IMR-90 (cell line): ENCODE results near the gene PTCSC3. TPM values are rescaled to one million over a fixed set of nuclear protein-coding genes. Genes with fewer than 3 reads are reported as not detected.

Experiments used
- ATAC-seq: fragments of 200-7000 bp; cut with Tn5 transposase; 2 replicates; pipeline ENCODE4 v1.9.1; 2020; ENCODE audit warnings: low read depth, mild to moderate bottlenecking, moderate library complexity
- BruUV-seq: library from RNA; stranded (reverse); fragments of 400-500 nt; replicated peaks from 2 replicates; lab custom pipeline; 2021; lab: Mats Ljungman, UMichigan
- CTCF ChIA-PET: fragments of 300-600 bp; formaldehyde crosslinking; extraction: SDS; loops from one replicate; lab custom pipeline; 2021; ENCODE audit warnings: antibody characterized with exemption; lab: Yijun Ruan, JAX
- POLR2A ChIA-PET: fragments of 300-600 bp; sonication (Branson Sonifier 250); formaldehyde crosslinking; loops from one replicate; lab custom pipeline; 2022; ENCODE audit warnings: antibody characterized with exemption; ENCODE audit not compliant: unreplicated experiment; lab: Charles Lee
- DNase-seq: peaks from one replicate; pipeline ENCODE4 v3.0.0; 2013
- H2AFZ ChIP-seq: replicated peaks from 2 replicates; pipeline ENCODE3; 2013; ENCODE audit warnings: low read length, mild to moderate bottlenecking; ENCODE audit not compliant: poor library complexity
- H2AK5ac ChIP-seq: 2 replicates; pipeline ENCODE4 v1.6.1; 2013; ENCODE audit warnings: low read depth, low read length, inconsistent platforms
- H2AK9ac ChIP-seq: replicated peaks from 2 replicates; pipeline ENCODE3; 2013; ENCODE audit warnings: mild to moderate bottlenecking, low read depth, low read length, moderate library complexity; ENCODE audit not compliant: poor library complexity
- H2BK120ac ChIP-seq: 2 replicates; pipeline ENCODE4 v1.6.1; 2013; ENCODE audit warnings: low read depth, low read length, inconsistent platforms
- H2BK15ac ChIP-seq: 3 replicates; pipeline ENCODE4 v1.6.1; 2013; ENCODE audit warnings: low read depth, low read length, inconsistent platforms
- H2BK20ac ChIP-seq: 2 replicates; pipeline ENCODE4 v1.6.1; 2013; ENCODE audit warnings: low read depth, mild to moderate bottlenecking, inconsistent platforms, low read length, moderate library complexity
- H2BK5ac ChIP-seq: 2 replicates; pipeline ENCODE4 v1.6.1; 2013; ENCODE audit warnings: mild to moderate bottlenecking, low read depth, low read length, inconsistent platforms; ENCODE audit not compliant: poor library complexity, severe bottlenecking
- H3K14ac ChIP-seq: replicated peaks from 2 replicates; pipeline ENCODE4 v1.6.1; 2013; ENCODE audit warnings: low read depth, low read length, inconsistent platforms
- H3K18ac ChIP-seq: 2 replicates; pipeline ENCODE4 v1.6.1; 2013; ENCODE audit warnings: low read depth, low read length, control low read depth
- H3K23ac ChIP-seq: 2 replicates; pipeline ENCODE4 v1.6.1; 2013; ENCODE audit warnings: low read depth, low read length, inconsistent platforms
- H3K27ac ChIP-seq: 2 replicates; pipeline ENCODE4 v1.5.1; 2013; ENCODE audit warnings: mild to moderate bottlenecking, control low read depth, low read length; ENCODE audit not compliant: insufficient read depth
- H3K27me3 ChIP-seq: 2 replicates; pipeline ENCODE4 v1.6.1; 2013; ENCODE audit warnings: low read length; ENCODE audit not compliant: control insufficient read depth, insufficient read depth
- H3K36me3 ChIP-seq: 2 replicates; pipeline ENCODE4 v1.6.1; 2013; ENCODE audit warnings: low read length, mixed read lengths; ENCODE audit not compliant: control insufficient read depth, insufficient read depth
- H3K4ac ChIP-seq: 2 replicates; pipeline ENCODE4 v1.6.1; 2013; ENCODE audit warnings: low read depth, low read length, inconsistent platforms
- H3K4me1 ChIP-seq: 2 replicates; pipeline ENCODE4 v1.6.1; 2013; ENCODE audit warnings: low read length, mixed read lengths; ENCODE audit not compliant: control insufficient read depth, insufficient read depth
- H3K4me2 ChIP-seq: 2 replicates; pipeline ENCODE4 v1.6.1; 2013; ENCODE audit warnings: low read depth, mild to moderate bottlenecking, control low read depth, low read length, moderate library complexity
- H3K4me3 ChIP-seq: 2 replicates; pipeline ENCODE4 v1.5.1; 2013; ENCODE audit warnings: low read depth, mild to moderate bottlenecking, control low read depth, low read length, moderate library complexity; ENCODE audit not compliant: insufficient read depth
- H3K56ac ChIP-seq: 2 replicates; pipeline ENCODE4 v1.6.1; 2013; ENCODE audit warnings: low read length, inconsistent platforms; ENCODE audit not compliant: insufficient read depth; ENCODE audit errors: extremely low read depth
- H3K79me1 ChIP-seq, 2 experiments: 2 replicates each; pipeline ENCODE4 v1.6.1; 2013; ENCODE audit warnings: low read length in 2 of 2, inconsistent platforms in 1 of 2, low read depth in 1 of 2
- H3K9ac ChIP-seq: 2 replicates; pipeline ENCODE4 v1.6.1; 2013; ENCODE audit warnings: low read depth, low read length, control low read depth
- H3K9me1 ChIP-seq: 2 replicates; pipeline ENCODE4 v1.6.1; 2013; ENCODE audit warnings: low read length, inconsistent platforms; ENCODE audit not compliant: insufficient read depth
- H3K9me3 ChIP-seq: 2 replicates; pipeline ENCODE4 v1.6.1; 2013; ENCODE audit warnings: low read length; ENCODE audit not compliant: control insufficient read depth, insufficient read depth
- H4K20me1 ChIP-seq: 2 replicates; pipeline ENCODE4 v1.6.1; 2013; ENCODE audit warnings: low read length, inconsistent platforms; ENCODE audit not compliant: insufficient read depth
- H4K5ac ChIP-seq: 2 replicates; pipeline ENCODE4 v1.6.1; 2013; ENCODE audit warnings: mild to moderate bottlenecking, low read depth, low read length, control low read depth
- H4K8ac ChIP-seq, 2 experiments: 2 replicates each; pipeline ENCODE4 v1.6.1; 2013; ENCODE audit warnings: low read depth in 2 of 2, low read length in 2 of 2, control low read depth in 1 of 2, inconsistent platforms in 1 of 2
- H4K91ac ChIP-seq: 2 replicates; pipeline ENCODE4 v1.6.1; 2013; ENCODE audit warnings: low read depth, low read length, inconsistent platforms; ENCODE audit not compliant: insufficient read depth
- BHLHE40 ChIP-seq: fragments of 150-350 bp; IDR thresholded peaks from 2 replicates; pipeline ENCODE4 v1.6.1; 2016; ENCODE audit warnings: mild to moderate bottlenecking, low read depth, low read length
- CEBPB ChIP-seq: IDR thresholded peaks from 2 replicates; pipeline ENCODE4 v1.6.1; 2012; ENCODE audit warnings: low read depth, low read length, improper control_type of control experiment
- CHD1 ChIP-seq: IDR thresholded peaks from 2 replicates; pipeline ENCODE4 v1.6.1; 2012; ENCODE audit warnings: low read depth, low read length, improper control_type of control experiment
- CTCF ChIP-seq: conservative IDR thresholded peaks from 2 replicates; pipeline ENCODE4 v1.5.1; 2012; ENCODE audit warnings: mild to moderate bottlenecking, low read depth, low read length, improper control_type of control experiment
- FOS ChIP-seq: fragments of 150-350 bp; IDR thresholded peaks from 2 replicates; pipeline ENCODE4 v1.6.1; 2016; ENCODE audit warnings: low read depth, low read length
- MAZ ChIP-seq: IDR thresholded peaks from 2 replicates; pipeline ENCODE4 v1.6.1; 2012; ENCODE audit warnings: low read depth, mild to moderate bottlenecking, low read length, improper control_type of control experiment, moderate library complexity, borderline replicate concordance
- MXI1 ChIP-seq: IDR thresholded peaks from 2 replicates; pipeline ENCODE4 v1.6.1; 2012; ENCODE audit warnings: low read depth, mild to moderate bottlenecking, low read length, moderate library complexity, borderline replicate concordance
- NFE2L2 ChIP-seq: fragments of 150-350 bp; IDR thresholded peaks from 2 replicates; pipeline ENCODE4 v1.6.1; 2016; ENCODE audit warnings: low read depth, mild to moderate bottlenecking, low read length
- POLR2A ChIP-seq: IDR thresholded peaks from 2 replicates; pipeline ENCODE4 v1.6.1; 2012; ENCODE audit warnings: mild to moderate bottlenecking, low read depth, low read length
- RAD21 ChIP-seq: IDR thresholded peaks from 2 replicates; pipeline ENCODE4 v1.6.1; 2012; ENCODE audit warnings: low read length, improper control_type of control experiment
- RCOR1 ChIP-seq: IDR thresholded peaks from 2 replicates; pipeline ENCODE4 v1.6.1; 2012; ENCODE audit warnings: mild to moderate bottlenecking, low read length, improper control_type of control experiment; ENCODE audit not compliant: insufficient replicate concordance
- RFX5 ChIP-seq: IDR thresholded peaks from 2 replicates; pipeline ENCODE4 v1.8.0; 2012; ENCODE audit warnings: low read depth, mild to moderate bottlenecking, low read length, moderate library complexity
- SMC3 ChIP-seq: fragments of 150-350 bp; IDR thresholded peaks from 2 replicates; pipeline ENCODE4 v1.6.1; 2016; ENCODE audit warnings: low read depth, mild to moderate bottlenecking, antibody characterized with exemption, low read length, moderate library complexity
- USF2 ChIP-seq: fragments of 150-350 bp; IDR thresholded peaks from 2 replicates; pipeline ENCODE4 v1.6.1; 2017; ENCODE audit warnings: mild to moderate bottlenecking, antibody characterized with exemption, low read length, low read depth
- WGBS, 2 experiments: methylation state at CpG; one replicate each; pipeline versions ENCODE4 v1.1.5 to v1.1.7; 2013; ENCODE audit warnings: missing lambda C conversion rate in 2 of 2; ENCODE audit not compliant: insufficient read length in 1 of 2; ENCODE audit errors: extremely low coverage in 2 of 2; 5-methylcytosine and 5-hydroxymethylcytosine counted together
- dilution Hi-C: fragments of 300-500 bp; cut with HindIII; formaldehyde crosslinking; loops from one replicate; pipeline ENCODE4 v1.14.3; 2018; ENCODE audit warnings: low sequenced_read_pairs; ENCODE audit not compliant: unreplicated experiment
- in situ Hi-C: fragments of 300-500 bp; cut with MboI; formaldehyde crosslinking; loops from 3 replicates; pipeline ENCODE4 v1.14.3; 2019; ENCODE audit warnings: low sequenced_read_pairs, inconsistent platforms, mixed read lengths
- intact Hi-C: fragments of 100-400 bp; cut with micrococcal nuclease; formaldehyde crosslinking; loops from 2 replicates; pipeline ENCODE4 v1.10.0; 2022
- polyA plus RNA-seq, 3 experiments: library from polyadenylated mRNA; depleted of rRNA; stranded (reverse); fragments of >200 nt; gene quantifications; 2 replicates each; pipeline ENCODE4 v1.2.3, GENCODE V29; 2012; ENCODE audit warnings: low replicate concordance in 1 of 3
- total RNA-seq: library from RNA; depleted of rRNA; stranded (reverse); fragments of >200 nt; gene quantifications from 2 replicates; pipeline ENCODE4 v1.2.3, GENCODE V29; 2012

PTCSC3 gene
- total and polyA plus RNA-seq, 2 of the 4 experiments (the other 2 are of a cell fraction): not detected

- H3K9me3 ChIP-seq: no peaks in the 10 kb centered on the region
- H2BK20ac ChIP-seq: no peak overlapping the region
- ChIA-PET CTCF (no interaction called here), POLR2A (no interaction called here)
- H3K23ac ChIP-seq: no peak overlapping the region
- no peak overlapping the region for H4K91ac ChIP-seq
- 60% methylated on average over 1 of the region's 1 CpG; no CpG with 5 or more reads in 1 of the 2 experiments for WGBS, 2 experiments
- no peak overlapping the region for H2BK5ac ChIP-seq
- no peak overlapping the region for H3K27ac ChIP-seq
- H3K4ac ChIP-seq: no peak overlapping the region
- in situ Hi-C loops (no loop called here), intact Hi-C loops (no loop called here), dilution Hi-C loops (no loop called here)
- H4K5ac ChIP-seq: no peak overlapping the region
- H2AK9ac ChIP-seq: no peak overlapping the region
- no peaks in the 10 kb centered on the region for H3K36me3 ChIP-seq
- DNase-seq: no peak
- no peak overlapping the region for H2BK120ac ChIP-seq
- no peak overlapping the region for H3K4me2 ChIP-seq
- H3K4me1 ChIP-seq: no peaks in the 10 kb centered on the region
- H3K9me1 ChIP-seq: no peaks in the 10 kb centered on the region
- BruUV-seq: no TSS peak
- no peak overlapping the region for H2AFZ ChIP-seq
- no peaks in the 10 kb centered on the region for H3K79me1 ChIP-seq
- TF ChIP-seq NFE2L2: no peak
- no peak for TF ChIP-seq SMC3
- no peak for TF ChIP-seq BHLHE40
- no peak for TF ChIP-seq POLR2A
- TF ChIP-seq MAZ: no peak
- TF ChIP-seq USF2: no peak
- no peak for TF ChIP-seq FOS
- TF ChIP-seq CEBPB: no peak
- no peak for TF ChIP-seq CTCF
- TF ChIP-seq RCOR1: no peak
- TF ChIP-seq RFX5: no peak
- no peak for TF ChIP-seq MXI1
- TF ChIP-seq RAD21: no peak
- no peak for TF ChIP-seq CHD1
- H3K56ac ChIP-seq: no peak overlapping the region
- no peak overlapping the region for H3K4me3 ChIP-seq
- no peak overlapping the region for H4K8ac ChIP-seq
- H3K9ac ChIP-seq: no peak overlapping the region
- no peak for ATAC-seq
- no peaks in the 10 kb centered on the region; the same call in 1 of the 2 replicates for H4K20me1 ChIP-seq
- no peak overlapping the region for H2AK5ac ChIP-seq
- no peak overlapping the region for H2BK15ac ChIP-seq
- no peak overlapping the region for H3K18ac ChIP-seq
- H3K14ac ChIP-seq: no peak overlapping the region
- H3K27me3 ChIP-seq: peaks cover 2% of the 10 kb centered on the region
Observed at GRCh38 chr14:36173161-36173560, 3.4 kb downstream of the PTCSC3 start.
